Parathyroid adenoma (tissue), 2 donors: Measurements from ENCODE around the gene NRSN2.

Experiments
- H2AFZ ChIP-seq: fragments of 300-600 bp; sonication (generic); one replicate; pipeline ENCODE4 v1.7.0; 2017; ENCODE audit warnings: antibody characterized with exemption, mild to moderate bottlenecking
- H3K27ac ChIP-seq: fragments of 300-600 bp; sonication (generic); one replicate; pipeline ENCODE4 v1.7.0; 2017
- H3K27me3 ChIP-seq: fragments of 300-600 bp; sonication (generic); one replicate; pipeline ENCODE4 v1.7.0; 2017; ENCODE audit warnings: low read length; ENCODE audit not compliant: control insufficient read depth, insufficient read depth
- H3K36me3 ChIP-seq: fragments of 300-600 bp; sonication (generic); one replicate; pipeline ENCODE4 v1.7.0; 2017; ENCODE audit warnings: low read length; ENCODE audit not compliant: control insufficient read depth, insufficient read depth
- H3K4me1 ChIP-seq: fragments of 300-600 bp; sonication (generic); one replicate; pipeline ENCODE4 v1.7.0; 2017; ENCODE audit warnings: control low read depth
- H3K4me2 ChIP-seq: fragments of 300-600 bp; sonication (generic); one replicate; pipeline ENCODE4 v1.7.0; 2017; ENCODE audit warnings: low read length
- H3K4me3 ChIP-seq: fragments of 300-600 bp; sonication (generic); one replicate; pipeline ENCODE4 v1.7.0; 2017; ENCODE audit warnings: low read depth, low read length
- H3K79me2 ChIP-seq: fragments of 300-600 bp; sonication (generic); one replicate; pipeline ENCODE4 v1.7.0; 2017; ENCODE audit warnings: control low read depth
- H3K9ac ChIP-seq: fragments of 300-600 bp; sonication (generic); one replicate; pipeline ENCODE4 v1.7.0; 2017; ENCODE audit warnings: mild to moderate bottlenecking
- H3K9me3 ChIP-seq: fragments of 300-600 bp; sonication (generic); one replicate; pipeline ENCODE4 v1.7.0; 2017; ENCODE audit warnings: low read length; ENCODE audit not compliant: control insufficient read depth
- TF ChIP-seq, protein P1 (sequence below): fragments of 300-600 bp; sonication (generic); IDR thresholded peaks from one replicate; pipeline ENCODE4 v1.7.0; 2017; ENCODE audit warnings: antibody characterized with exemption, mild to moderate bottlenecking
- donor health status: primary hyperparathyroidism.

The NRSN2 gene

DNA sequence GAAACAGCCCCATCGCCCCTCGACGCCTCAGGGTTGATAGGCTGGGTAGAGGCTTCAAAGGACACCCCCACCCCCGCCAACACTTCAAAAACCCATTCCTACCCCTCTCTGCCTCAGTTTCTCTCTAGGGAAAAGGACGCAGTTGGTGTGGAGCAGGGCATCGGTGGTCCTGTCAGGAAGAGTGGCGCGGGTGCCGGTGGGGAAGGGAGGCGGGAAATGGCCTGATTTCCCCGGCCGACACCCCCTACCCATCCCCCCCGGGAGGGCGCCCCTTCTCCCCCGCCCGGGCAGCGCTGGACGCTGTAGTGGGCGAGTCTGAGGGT is 367 bp downstream of the NRSN2 start:
- Histone ChIP-seq H2AFZ (peak overlapping the region; percentile 89), H3K9me3 (no peaks in the 10 kb centered on the region), H3K27ac (peak overlapping the region; percentile 94), H3K4me3 (peak overlapping the region; percentile 71), H3K4me2 (peak overlapping the region; percentile 72), H3K79me2 (no peaks in the 10 kb centered on the region), H3K4me1 (peaks cover 5% of the 10 kb centered on the region), H3K9ac (peak overlapping the region; percentile 38), H3K36me3 (no peaks in the 10 kb centered on the region), H3K27me3 (no peaks in the 10 kb centered on the region)
- TF ChIP-seq, protein P1, sequence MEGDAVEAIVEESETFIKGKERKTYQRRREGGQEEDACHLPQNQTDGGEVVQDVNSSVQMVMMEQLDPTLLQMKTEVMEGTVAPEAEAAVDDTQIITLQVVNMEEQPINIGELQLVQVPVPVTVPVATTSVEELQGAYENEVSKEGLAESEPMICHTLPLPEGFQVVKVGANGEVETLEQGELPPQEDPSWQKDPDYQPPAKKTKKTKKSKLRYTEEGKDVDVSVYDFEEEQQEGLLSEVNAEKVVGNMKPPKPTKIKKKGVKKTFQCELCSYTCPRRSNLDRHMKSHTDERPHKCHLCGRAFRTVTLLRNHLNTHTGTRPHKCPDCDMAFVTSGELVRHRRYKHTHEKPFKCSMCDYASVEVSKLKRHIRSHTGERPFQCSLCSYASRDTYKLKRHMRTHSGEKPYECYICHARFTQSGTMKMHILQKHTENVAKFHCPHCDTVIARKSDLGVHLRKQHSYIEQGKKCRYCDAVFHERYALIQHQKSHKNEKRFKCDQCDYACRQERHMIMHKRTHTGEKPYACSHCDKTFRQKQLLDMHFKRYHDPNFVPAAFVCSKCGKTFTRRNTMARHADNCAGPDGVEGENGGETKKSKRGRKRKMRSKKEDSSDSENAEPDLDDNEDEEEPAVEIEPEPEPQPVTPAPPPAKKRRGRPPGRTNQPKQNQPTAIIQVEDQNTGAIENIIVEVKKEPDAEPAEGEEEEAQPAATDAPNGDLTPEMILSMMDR, result no peak

DNA sequence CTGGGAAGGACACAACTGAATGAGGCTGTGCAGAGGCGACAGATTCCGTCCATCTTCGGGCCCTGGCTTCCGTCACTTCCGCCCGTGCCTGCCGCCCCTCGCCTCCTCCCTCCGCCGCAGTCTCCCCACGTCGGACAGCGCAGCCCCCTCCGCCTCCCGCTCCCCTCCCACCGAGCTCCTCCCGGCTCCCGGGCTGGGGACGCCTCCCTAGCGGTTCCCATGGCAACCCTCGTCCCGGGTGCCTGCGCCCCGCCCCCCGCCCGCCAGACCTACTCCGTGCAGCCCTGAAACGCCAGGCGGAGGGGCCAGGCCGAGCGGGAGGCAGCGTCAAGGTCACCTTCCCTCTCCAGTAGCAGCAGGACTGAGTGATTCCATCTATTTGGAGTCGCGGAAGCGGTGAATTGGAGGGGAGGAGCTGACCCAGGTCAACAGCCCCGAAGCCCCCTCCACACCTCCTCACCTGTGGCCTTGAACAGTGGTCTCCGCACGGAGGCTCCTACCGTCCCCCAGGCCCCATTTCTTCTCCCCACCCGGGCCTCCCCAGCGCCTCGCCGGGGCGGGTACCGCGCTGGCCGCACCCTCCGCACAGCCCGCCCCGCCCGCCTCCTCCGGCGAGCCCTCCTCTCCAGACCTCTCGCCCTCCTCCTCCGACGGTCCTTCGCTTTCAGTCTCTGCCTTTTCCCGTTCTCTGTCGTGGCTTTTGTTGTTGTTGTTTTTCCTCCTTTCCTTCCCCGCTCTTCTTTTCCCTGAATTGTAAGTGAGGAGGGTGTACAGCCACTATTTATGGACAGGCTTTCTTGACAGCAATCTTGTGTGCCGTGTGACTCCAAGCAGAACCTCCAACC is 951 bp downstream of the NRSN2 start:
- H3K9me3 ChIP-seq, result no peaks in the 10 kb centered on the region
- no peaks in the 10 kb centered on the region for H3K79me2 ChIP-seq
- H3K36me3 ChIP-seq, result no peaks in the 10 kb centered on the region
- peak overlapping the region; percentile 49 for H3K9ac ChIP-seq
- TF ChIP-seq, protein P1, result peak; percentile 4
- no peaks in the 10 kb centered on the region for H3K27me3 ChIP-seq
- peak overlapping the region; percentile 71 for H3K4me3 ChIP-seq
- H3K4me2 ChIP-seq, result peak overlapping the region; percentile 72
- peak overlapping the region; percentile 94 for H3K27ac ChIP-seq
- peak overlapping the region; percentile 89 for H2AFZ ChIP-seq
- H3K4me1 ChIP-seq, result peaks cover 5% of the 10 kb centered on the region

DNA sequence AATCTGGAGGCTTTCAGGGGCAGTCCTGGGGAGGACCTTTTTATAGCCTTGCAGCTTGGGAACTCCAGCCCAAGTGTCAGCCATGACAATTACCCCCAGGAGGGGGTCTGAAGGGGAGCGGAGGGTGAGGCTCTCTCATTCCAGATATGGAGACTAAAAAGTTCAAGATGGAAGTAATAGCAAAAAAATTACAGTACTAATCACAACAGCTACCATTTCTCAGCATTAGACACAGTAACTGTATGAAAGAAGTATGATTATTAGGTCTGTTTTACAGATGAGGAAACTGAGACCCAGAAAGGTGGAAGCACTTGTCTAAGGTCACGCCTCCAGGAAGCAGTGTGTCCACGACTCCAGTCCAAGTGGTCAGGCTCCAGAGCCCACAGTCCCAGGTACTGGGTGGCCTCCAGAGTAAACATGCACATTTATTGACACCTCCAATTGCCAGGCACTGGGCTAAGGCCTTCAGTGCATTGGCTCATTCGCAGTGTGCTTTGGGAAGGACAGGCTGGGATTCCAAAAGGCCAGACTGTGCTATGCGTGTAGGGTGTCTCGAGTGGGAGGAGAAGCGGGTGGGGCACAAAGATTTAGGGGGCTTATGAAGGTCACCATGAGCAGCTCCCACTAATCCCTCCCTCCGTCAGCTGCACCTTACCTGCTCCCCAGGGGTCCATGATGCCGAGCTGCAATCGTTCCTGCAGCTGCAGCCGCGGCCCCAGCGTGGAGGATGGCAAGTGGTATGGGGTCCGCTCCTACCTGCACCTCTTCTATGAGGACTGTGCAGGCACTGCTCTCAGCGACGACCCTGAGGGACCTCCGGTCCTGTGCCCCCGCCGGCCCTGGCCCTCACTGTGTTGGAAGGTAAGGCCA is 2.3 kb downstream of the NRSN2 start:
- Histone ChIP-seq H3K9ac (no peak overlapping the region), H3K27ac (peak overlapping the region; percentile 94), H3K36me3 (no peaks in the 10 kb centered on the region), H3K4me3 (peak overlapping the region; percentile 71), H3K4me2 (peak overlapping the region; percentile 72), H3K4me1 (peaks cover 5% of the 10 kb centered on the region), H3K27me3 (no peaks in the 10 kb centered on the region), H3K79me2 (no peaks in the 10 kb centered on the region), H2AFZ (no peak overlapping the region), H3K9me3 (no peaks in the 10 kb centered on the region)
- TF ChIP-seq, protein P1, result no peak

DNA sequence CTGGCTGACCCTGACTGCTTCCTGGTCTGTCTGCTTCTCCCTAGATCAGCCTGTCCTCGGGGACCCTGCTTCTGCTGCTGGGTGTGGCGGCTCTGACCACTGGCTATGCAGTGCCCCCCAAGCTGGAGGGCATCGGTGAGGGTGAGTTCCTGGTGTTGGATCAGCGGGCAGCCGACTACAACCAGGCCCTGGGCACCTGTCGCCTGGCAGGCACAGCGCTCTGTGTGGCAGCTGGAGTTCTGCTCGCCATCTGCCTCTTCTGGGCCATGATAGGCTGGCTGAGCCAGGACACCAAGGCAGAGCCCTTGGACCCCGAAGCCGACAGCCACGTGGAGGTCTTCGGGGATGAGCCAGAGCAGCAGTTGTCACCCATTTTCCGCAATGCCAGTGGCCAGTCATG is 6.3 kb downstream of the NRSN2 start:
- TF ChIP-seq, protein P1, result no peak
- H3K4me2 ChIP-seq, result no peak overlapping the region
- H3K4me3 ChIP-seq, result no peak overlapping the region
- no peaks in the 10 kb centered on the region for H3K9me3 ChIP-seq
- H3K27ac ChIP-seq, result no peak overlapping the region
- no peak overlapping the region for H2AFZ ChIP-seq
- no peaks in the 10 kb centered on the region for H3K36me3 ChIP-seq
- H3K4me1 ChIP-seq, result peaks cover 9% of the 10 kb centered on the region
- no peaks in the 10 kb centered on the region for H3K79me2 ChIP-seq
- H3K27me3 ChIP-seq, result no peaks in the 10 kb centered on the region
- H3K9ac ChIP-seq, result no peak overlapping the region
